ENCODE measurements around the gene EIF5. TPM values are rescaled to one million over a fixed set of nuclear protein-coding genes. Genes with fewer than 3 reads are reported as not detected.
A peak's percentile ranks its signal among the peaks of the same experiment; 100 is the strongest.

The EIF5 gene
- total RNA-seq (100 to 1,000 TPM; 265 to 269 TPM), polyA plus RNA-seq (100 to 1,000 TPM; 333 to 395 TPM)

DNA sequence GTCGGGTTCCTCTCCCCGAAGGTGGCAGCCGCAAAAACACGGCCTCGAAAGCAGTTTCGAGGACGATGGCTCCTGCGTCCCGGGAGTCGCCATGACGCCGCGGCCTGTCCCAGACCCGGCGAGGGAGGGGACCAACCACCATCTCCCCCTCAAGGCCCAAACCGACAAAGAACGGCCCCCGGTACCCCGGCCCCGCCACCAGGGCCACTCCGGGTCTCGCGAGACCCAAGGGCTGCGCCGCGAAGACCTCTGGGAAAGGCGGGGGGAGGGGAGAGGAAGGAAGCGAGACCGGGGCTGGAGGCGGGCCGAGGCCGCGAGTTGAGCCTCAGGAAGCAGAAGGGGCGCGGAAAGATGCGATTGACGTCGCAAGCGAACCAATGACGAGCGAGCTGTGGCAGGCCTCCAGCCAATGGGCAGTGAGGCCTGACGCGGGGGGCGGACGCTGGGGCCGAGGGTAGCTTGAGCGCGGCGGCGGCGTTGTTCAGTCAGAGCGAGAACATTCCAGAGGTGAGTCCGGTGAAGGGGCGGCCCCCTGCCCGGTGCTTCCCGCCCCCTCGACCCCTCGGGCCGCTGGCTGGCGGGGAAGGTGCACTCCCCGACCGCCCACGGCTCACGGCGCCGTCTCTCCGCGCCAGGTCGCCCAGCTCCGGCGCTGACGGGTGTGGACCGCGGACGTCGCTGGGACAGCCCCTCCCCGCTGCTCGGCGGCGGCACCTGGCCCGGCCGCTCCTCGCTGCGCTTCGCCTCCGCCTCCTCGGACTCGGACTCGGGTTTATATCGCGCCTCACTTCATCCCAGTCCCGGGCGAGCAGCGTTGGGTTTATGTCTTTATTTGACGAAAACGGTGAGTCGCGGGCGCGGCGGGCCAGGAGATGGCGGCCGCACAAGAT is at the start of gene EIF5:
Gene EIF5, plus strand, starts transcription at position 484 of the 890 bp plus-strand sequence. CDS start 1,624 bp downstream, outside the sequence.
- CTCF ChIA-PET (ENCODE audit: partially characterized antibody) = interaction anchor here (1.2 to 5.5 kb wide), 2 partner anchors 10 to 57 kb away, joined by 4 to 37 read pairs; no protein-coding TSS in a partner anchor
- Mint-ChIP-seq H3K4me1 (peaks cover 20 to 52% (median 36%) of the 10 kb centered on the region in 4 donors), H3K27me3 (no peaks in the 10 kb centered on the region), H3K36me3 (peaks cover 41 to 46% of the 10 kb centered on the region in 2 donors), H3K9me3 (peaks cover 0 to 14% (median 0%) of the 10 kb centered on the region in 8 donors), H3K27ac (peak within 1 kb of the TSS; percentile 96 to 99 (median 98)), H3K4me3 (peak within 1 kb of the TSS; percentile 93 to 99 (median 96))
- POLR2A ChIA-PET (ENCODE audit: partially characterized antibody) = interaction anchor here (0.6 to 5.5 kb wide), 23 partner anchors 8 to 1521 kb away, joined by 3 to 75 read pairs (median 5); partner anchors contain the start of genes CDC42BPB, MARK3, XRCC3 and ZFYVE21
- Histone ChIP-seq H3K27ac (ENCODE audit: low read depth, low read length) (peak within 1 kb of the TSS; percentile 93), H3K4me1 (ENCODE audit: insufficient read depth, low read length) (peaks cover 39% of the 10 kb centered on the region), H3K27me3 (ENCODE audit: insufficient read depth, low read length) (no peaks in the 10 kb centered on the region), H3K9me3 (ENCODE audit: control insufficient read depth in 1 of 2, low read length in 2 of 2) (no peaks in the 10 kb centered on the region), H3K36me3 (ENCODE audit: insufficient read depth, low read length) (peaks cover 40% of the 10 kb centered on the region), H3K4me3 (ENCODE audit: low read length in 2 of 2) (peak within 1 kb of the TSS; percentile 82 to 94)
- peak; percentile 99 for DNase-seq
- intact Hi-C loops (cut with micrococcal nuclease) = loop anchor here (1.0 to 5.0 kb wide), 4 partner anchors 51 to 742 kb away; partner anchors contain the start of genes BAG5, COA8, KLC1 and MARK3

DNA sequence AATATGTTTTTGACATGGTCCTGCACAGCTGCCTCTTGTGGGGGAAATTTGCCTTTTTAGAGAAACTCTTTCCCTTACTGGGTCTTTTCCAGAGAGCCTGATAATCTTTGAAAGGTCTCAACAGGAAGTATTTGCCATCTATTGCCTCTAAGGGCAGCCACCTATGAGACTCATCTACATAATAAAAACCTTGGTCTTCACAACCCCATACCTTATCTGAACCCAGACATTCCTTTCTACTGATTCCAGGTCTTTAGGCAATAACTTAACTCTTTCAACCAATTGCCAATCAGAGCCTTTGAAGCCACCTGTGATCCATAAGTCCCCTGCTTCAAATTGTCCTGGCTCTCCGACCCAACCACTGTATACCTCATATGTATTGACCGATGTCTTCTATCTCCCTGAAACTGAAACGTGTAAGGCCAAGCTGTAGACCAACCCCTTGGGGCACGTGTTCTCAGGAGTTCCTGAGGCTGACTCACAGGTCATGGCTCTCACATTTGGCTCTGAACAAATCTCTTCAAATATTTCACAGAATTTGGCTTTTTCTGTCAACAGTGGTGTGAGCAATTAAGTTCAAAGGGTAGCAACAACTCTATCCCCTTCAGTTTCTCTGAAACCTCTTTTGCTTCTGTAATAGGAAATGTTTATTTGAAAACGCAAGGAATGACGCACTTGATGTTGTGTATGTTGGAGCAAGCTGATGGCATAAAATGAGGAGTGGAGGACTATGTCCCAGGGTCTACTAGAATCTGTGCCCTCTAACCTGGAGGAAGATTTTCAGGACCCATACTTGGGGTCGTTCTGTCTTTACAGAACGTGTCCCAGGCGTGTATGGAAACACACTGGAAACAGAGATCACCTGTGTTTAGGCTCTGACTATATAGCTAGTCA is 49.2 kb upstream of the EIF5 start:
- ChIA-PET CTCF (ENCODE audit: partially characterized antibody) (interaction anchor here (1.3 to 1.4 kb wide), 2 partner anchors 9 to 10 kb away, joined by 3 to 6 read pairs; no protein-coding TSS in a partner anchor), POLR2A (ENCODE audit: partially characterized antibody) (no interaction called here)
- H3K27me3 ChIP-seq (ENCODE audit: insufficient read depth, low read length) = no peaks in the 10 kb centered on the region
- H3K4me1 ChIP-seq (ENCODE audit: insufficient read depth, low read length) = no peaks in the 10 kb centered on the region
- peaks cover 42 to 60% of the 10 kb centered on the region in 2 donors for H3K27me3 Mint-ChIP-seq
- intact Hi-C loops (cut with micrococcal nuclease) = no loop called here
- no peak for DNase-seq
- no peak overlapping the region for H3K4me3 Mint-ChIP-seq
- no peak overlapping the region for H3K4me3 ChIP-seq (ENCODE audit: low read length in 2 of 2)
- H3K36me3 Mint-ChIP-seq = no peaks in the 10 kb centered on the region
- H3K27ac Mint-ChIP-seq = no peak overlapping the region
- H3K36me3 ChIP-seq (ENCODE audit: insufficient read depth, low read length) = no peaks in the 10 kb centered on the region
- no peaks in the 10 kb centered on the region for H3K9me3 ChIP-seq (ENCODE audit: control insufficient read depth in 1 of 2, low read length in 2 of 2)
- peaks cover 0 to 8% (median 2%) of the 10 kb centered on the region in 4 donors for H3K4me1 Mint-ChIP-seq
- no peak overlapping the region for H3K27ac ChIP-seq (ENCODE audit: low read depth, low read length)
- H3K9me3 Mint-ChIP-seq = peaks cover 0 to 4% (median 0%) of the 10 kb centered on the region in 8 donors

DNA sequence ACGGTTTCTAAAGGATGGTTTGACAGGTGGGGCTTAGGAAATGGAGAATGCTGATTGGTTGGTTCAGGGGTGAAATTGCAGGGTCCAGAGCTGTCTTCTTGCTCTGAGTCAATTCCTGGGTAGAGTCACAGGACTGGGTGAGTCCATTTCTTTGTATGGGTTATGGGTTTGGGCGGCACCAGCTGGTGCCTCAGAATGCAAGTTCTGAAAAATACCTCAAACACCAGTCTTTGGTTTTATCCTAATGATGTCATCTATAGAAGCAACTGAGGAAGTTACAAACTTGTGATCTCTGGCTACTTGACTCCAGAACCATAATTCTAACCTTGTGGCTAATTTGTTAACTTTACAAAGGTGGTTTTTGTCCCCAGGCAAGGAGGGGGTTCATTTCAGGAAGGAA is 47.6 kb upstream of the EIF5 start:
- no peaks in the 10 kb centered on the region for H3K4me1 Mint-ChIP-seq
- H3K27ac ChIP-seq (ENCODE audit: low read depth, low read length) = no peak overlapping the region
- intact Hi-C loops (cut with micrococcal nuclease) = no loop called here
- no peak overlapping the region for H3K27ac Mint-ChIP-seq
- no peak for DNase-seq
- no peaks in the 10 kb centered on the region for H3K36me3 ChIP-seq (ENCODE audit: insufficient read depth, low read length)
- H3K4me1 ChIP-seq (ENCODE audit: insufficient read depth, low read length) = no peaks in the 10 kb centered on the region
- H3K36me3 Mint-ChIP-seq = no peaks in the 10 kb centered on the region
- H3K9me3 ChIP-seq (ENCODE audit: control insufficient read depth in 1 of 2, low read length in 2 of 2) = no peaks in the 10 kb centered on the region
- CTCF ChIA-PET (ENCODE audit: partially characterized antibody) = interaction anchor here (0.9 to 1.4 kb wide), 3 partner anchors 8 to 181 kb away, joined by 3 to 6 read pairs (median 4); no protein-coding TSS in a partner anchor
- peaks cover 0 to 4% (median 0%) of the 10 kb centered on the region in 8 donors for H3K9me3 Mint-ChIP-seq
- H3K27me3 ChIP-seq (ENCODE audit: insufficient read depth, low read length) = no peaks in the 10 kb centered on the region
- H3K27me3 Mint-ChIP-seq = peaks cover 31 to 51% of the 10 kb centered on the region in 2 donors
- H3K4me3 Mint-ChIP-seq = no peak overlapping the region
- no peak overlapping the region for H3K4me3 ChIP-seq (ENCODE audit: low read length in 2 of 2)
- POLR2A ChIA-PET (ENCODE audit: partially characterized antibody) = no interaction called here

DNA sequence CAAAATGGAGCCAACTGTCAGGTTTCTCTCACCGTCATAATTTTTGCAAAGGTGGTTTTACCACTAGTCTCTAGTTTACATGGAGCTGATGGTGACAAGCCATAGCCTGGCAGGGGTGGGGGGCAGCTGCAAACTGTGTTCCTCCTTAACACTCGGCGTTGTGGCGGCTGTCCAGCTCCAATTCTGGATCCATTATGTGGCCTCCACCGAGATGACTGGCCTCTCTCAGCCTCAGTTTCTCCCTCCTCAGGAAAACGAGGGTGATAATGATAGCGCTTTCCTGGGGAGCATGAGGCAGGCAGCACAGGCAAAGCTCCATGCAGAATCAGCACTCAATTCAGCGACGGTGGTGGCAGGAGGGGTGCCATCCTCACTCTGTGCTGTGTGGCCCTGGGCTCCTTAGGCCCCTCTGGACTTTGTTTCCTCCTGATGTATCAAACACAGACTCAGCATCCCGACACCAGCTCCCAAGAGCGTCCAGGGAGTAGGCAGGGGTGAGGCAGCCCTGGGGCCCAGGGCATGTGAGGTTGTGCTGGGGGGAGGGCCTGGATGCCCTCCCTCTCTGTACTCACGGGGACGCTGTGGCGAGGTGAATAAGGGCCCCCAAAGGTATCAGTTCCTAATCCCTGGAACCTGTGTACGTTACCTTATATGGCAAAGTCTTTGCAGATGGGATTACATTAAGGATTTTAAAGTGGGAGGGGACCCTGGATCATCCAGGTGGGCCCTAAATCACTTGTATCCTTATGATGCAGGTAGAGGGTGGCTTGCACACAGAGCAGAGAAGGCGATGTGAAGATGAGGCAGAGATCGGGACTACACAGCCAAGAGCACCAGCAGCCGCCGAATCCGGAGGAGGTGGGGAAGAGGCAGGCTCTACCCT is 46.8 kb upstream of the EIF5 start:
- no peaks in the 10 kb centered on the region for H3K4me1 ChIP-seq (ENCODE audit: insufficient read depth, low read length)
- Mint-ChIP-seq H3K9me3 (no peaks in the 10 kb centered on the region), H3K4me1 (no peaks in the 10 kb centered on the region), H3K36me3 (no peaks in the 10 kb centered on the region), H3K4me3 (no peak overlapping the region), H3K27ac (no peak overlapping the region), H3K27me3 (peaks cover 23 to 44% of the 10 kb centered on the region in 2 donors)
- no peak overlapping the region for H3K27ac ChIP-seq (ENCODE audit: low read depth, low read length)
- no peaks in the 10 kb centered on the region for H3K27me3 ChIP-seq (ENCODE audit: insufficient read depth, low read length)
- intact Hi-C loops (cut with micrococcal nuclease) = no loop called here
- POLR2A ChIA-PET (ENCODE audit: partially characterized antibody) = no interaction called here
- no peak for DNase-seq
- CTCF ChIA-PET (ENCODE audit: partially characterized antibody) = interaction anchor here (0.9 to 1.3 kb wide), 2 partner anchors 15 to 182 kb away, joined by 3 to 4 read pairs; no protein-coding TSS in a partner anchor
- no peaks in the 10 kb centered on the region for H3K9me3 ChIP-seq (ENCODE audit: control insufficient read depth in 1 of 2, low read length in 2 of 2)
- no peaks in the 10 kb centered on the region for H3K36me3 ChIP-seq (ENCODE audit: insufficient read depth, low read length)
- no peak overlapping the region for H3K4me3 ChIP-seq (ENCODE audit: low read length in 2 of 2)

DNA sequence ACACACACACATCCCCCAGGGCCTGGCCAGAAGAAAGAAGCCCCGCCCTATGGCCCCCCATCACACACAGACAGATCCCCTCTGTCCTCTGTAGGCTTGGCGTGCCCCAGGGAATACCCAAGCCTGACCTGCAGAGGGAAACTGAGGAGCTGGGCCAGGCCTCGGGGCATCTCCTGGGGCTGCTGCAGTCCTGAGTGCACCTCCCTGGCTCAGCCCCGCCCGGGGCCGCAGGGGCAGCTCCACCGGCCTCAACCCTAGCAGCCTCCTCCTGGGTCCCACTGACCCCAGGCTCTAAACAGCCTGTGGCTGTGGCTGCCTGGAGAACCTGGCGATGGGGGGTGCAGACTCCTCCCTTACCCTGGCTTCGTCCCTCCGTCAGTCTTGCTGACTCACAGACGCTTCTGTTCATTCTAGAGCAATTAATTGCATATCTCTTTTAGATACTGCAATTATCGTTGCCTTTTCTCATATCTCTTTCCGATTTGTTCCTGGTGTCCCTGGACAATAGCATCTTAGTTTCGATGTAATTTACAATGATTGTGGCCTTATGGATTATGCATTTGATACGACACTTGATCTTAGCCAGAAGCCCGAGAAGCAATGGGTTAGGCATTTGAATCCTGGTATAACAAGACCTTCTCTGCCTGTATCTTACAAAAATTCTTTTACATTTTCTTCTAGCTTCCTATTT is 45.8 kb upstream of the EIF5 start:
- no peak for DNase-seq
- Mint-ChIP-seq H3K27me3 (peaks cover 23 to 43% of the 10 kb centered on the region in 2 donors), H3K36me3 (no peaks in the 10 kb centered on the region), H3K9me3 (no peaks in the 10 kb centered on the region), H3K27ac (no peak overlapping the region), H3K4me1 (peaks cover 0 to 4% (median 1%) of the 10 kb centered on the region in 4 donors), H3K4me3 (no peak overlapping the region)
- Histone ChIP-seq H3K4me3 (ENCODE audit: low read length in 2 of 2) (no peak overlapping the region), H3K4me1 (ENCODE audit: insufficient read depth, low read length) (no peaks in the 10 kb centered on the region), H3K9me3 (ENCODE audit: control insufficient read depth in 1 of 2, low read length in 2 of 2) (no peaks in the 10 kb centered on the region), H3K27ac (ENCODE audit: low read depth, low read length) (no peak overlapping the region), H3K27me3 (ENCODE audit: insufficient read depth, low read length) (no peaks in the 10 kb centered on the region), H3K36me3 (ENCODE audit: insufficient read depth, low read length) (no peaks in the 10 kb centered on the region)
- ChIA-PET CTCF (ENCODE audit: partially characterized antibody) (interaction anchor here (1.3 to 7.0 kb wide), 2 partner anchors 16 to 183 kb away, joined by 3 to 54 read pairs; no protein-coding TSS in a partner anchor), POLR2A (ENCODE audit: partially characterized antibody) (no interaction called here)
- intact Hi-C loops (cut with micrococcal nuclease) = no loop called here

DNA sequence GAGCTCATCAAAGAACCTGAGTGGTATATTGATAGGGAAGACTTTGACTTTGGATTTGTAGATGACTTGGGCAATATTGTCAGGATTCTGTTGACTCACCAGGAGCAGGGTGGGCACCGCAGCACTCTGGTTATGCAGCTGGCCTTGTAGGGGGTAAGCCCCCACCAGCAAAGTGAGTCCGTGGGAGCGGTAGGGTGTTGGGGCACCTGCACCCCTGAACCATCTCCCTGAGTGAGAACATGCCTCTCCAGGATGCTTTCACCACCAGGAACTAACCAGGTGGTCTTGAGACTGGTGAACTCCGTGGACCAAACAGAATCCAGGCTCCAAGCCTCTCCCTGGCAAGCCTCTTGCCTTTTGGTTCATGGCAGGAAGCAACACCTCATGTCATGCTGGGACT is 44.0 kb upstream of the EIF5 start:
- ChIA-PET CTCF (ENCODE audit: partially characterized antibody) (interaction anchor here (1.5 to 7.0 kb wide), 2 partner anchors 9 to 185 kb away, joined by 4 to 54 read pairs; no protein-coding TSS in a partner anchor), POLR2A (ENCODE audit: partially characterized antibody) (no interaction called here)
- Mint-ChIP-seq H3K9me3 (no peaks in the 10 kb centered on the region), H3K27ac (no peak overlapping the region), H3K36me3 (no peaks in the 10 kb centered on the region), H3K27me3 (peaks cover 15 to 35% of the 10 kb centered on the region in 2 donors), H3K4me1 (peaks cover 0 to 4% (median 1%) of the 10 kb centered on the region in 4 donors), H3K4me3 (no peak overlapping the region)
- intact Hi-C loops (cut with micrococcal nuclease) = no loop called here
- Histone ChIP-seq H3K27ac (ENCODE audit: low read depth, low read length) (no peak overlapping the region), H3K9me3 (ENCODE audit: control insufficient read depth in 1 of 2, low read length in 2 of 2) (no peaks in the 10 kb centered on the region), H3K4me3 (ENCODE audit: low read length in 2 of 2) (no peak overlapping the region), H3K36me3 (ENCODE audit: insufficient read depth, low read length) (no peaks in the 10 kb centered on the region), H3K27me3 (ENCODE audit: insufficient read depth, low read length) (no peaks in the 10 kb centered on the region), H3K4me1 (ENCODE audit: insufficient read depth, low read length) (no peaks in the 10 kb centered on the region)
- no peak for DNase-seq
